Measurements from ENCODE around the gene MVB12B. TPM values are rescaled to one million over a fixed set of nuclear protein-coding genes. Genes with fewer than 3 reads are reported as not detected.

MVB12B gene
- polyA plus RNA-seq, 1 donor, result 13.4 TPM

- whole genome bisulfite sequencing (ENCODE audit: insufficient coverage, low lambda C conversion rate), result no CpG with 5 or more reads among the region's 12 CpGs
These were observed 125.5 kb downstream of the MVB12B start for GRCh38 chr9:126452106-126452505.

DNA sequence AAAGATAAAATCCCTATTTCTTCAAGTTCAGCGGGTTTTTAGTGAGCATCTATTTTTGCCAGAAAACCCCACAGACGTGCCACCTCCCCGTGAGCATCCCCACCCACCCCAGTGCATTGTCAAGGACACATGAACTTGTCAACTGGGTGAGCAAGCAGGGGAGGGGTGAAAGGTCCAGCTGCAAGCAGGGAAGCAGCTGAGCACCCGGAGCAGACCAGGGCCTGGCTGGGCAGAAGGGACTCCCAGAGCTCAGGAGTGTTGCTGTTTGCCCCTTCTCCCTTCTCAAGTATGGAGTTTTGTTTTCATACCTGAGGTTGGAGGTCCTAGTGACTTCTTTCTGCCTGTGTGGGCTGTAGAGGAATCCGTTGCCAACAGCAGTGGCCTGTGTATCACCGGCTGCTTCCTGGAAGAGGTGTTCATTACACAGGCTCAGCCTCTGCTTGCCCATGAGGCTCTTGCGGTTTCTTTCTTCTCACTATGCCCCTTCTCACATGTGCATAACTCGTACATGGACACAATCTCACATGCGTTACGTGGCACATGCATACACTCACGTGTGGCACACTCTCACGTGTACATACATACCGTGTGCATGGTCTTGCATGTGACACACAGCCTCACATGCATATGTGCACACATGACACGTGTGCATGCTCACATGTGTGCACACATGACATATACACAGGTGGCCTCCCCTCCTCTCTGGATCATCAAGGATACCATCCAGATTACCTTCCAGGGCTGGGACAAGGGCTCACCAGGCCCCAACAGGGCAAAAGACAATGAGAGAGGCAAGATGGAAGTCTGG, 126.7 kb downstream of the MVB12B start:
- Histone ChIP-seq H3K9me3 (ENCODE audit: control insufficient read depth, low read depth, low read length) (no peaks in the 10 kb centered on the region), H3K4me3 (ENCODE audit: low read length) (no peak overlapping the region), H3K27ac (ENCODE audit: low read length) (no peak overlapping the region), H3K4me1 (ENCODE audit: control insufficient read depth, insufficient read depth, low read length) (no peaks in the 10 kb centered on the region), H3K36me3 (ENCODE audit: control insufficient read depth, insufficient read depth, low read length) (peaks cover 14% of the 10 kb centered on the region), H3K27me3 (ENCODE audit: control insufficient read depth, insufficient read depth, low read length) (no peaks in the 10 kb centered on the region)
- no peak for DNase-seq
- WGBS (ENCODE audit: insufficient coverage, low lambda C conversion rate), result 100% methylated on average over 5 of the region's 14 CpGs

More at GRCh38 chr9:126452106-126452505, 125.5 kb downstream of the MVB12B start:
- Histone ChIP-seq H3K9me3 (ENCODE audit: control insufficient read depth, low read depth, low read length) (no peaks in the 10 kb centered on the region), H3K27ac (ENCODE audit: low read length) (no peak overlapping the region), H3K36me3 (ENCODE audit: control insufficient read depth, insufficient read depth, low read length) (peaks cover 21% of the 10 kb centered on the region), H3K27me3 (ENCODE audit: control insufficient read depth, insufficient read depth, low read length) (no peaks in the 10 kb centered on the region), H3K4me1 (ENCODE audit: control insufficient read depth, insufficient read depth, low read length) (no peaks in the 10 kb centered on the region), H3K4me3 (ENCODE audit: low read length) (no peak overlapping the region)
- no peak for DNase-seq

GRCh38 chr9:126454215-126454614, 127.6 kb downstream of the MVB12B start:
- Histone ChIP-seq H3K36me3 (ENCODE audit: control insufficient read depth, insufficient read depth, low read length) (peaks cover 14% of the 10 kb centered on the region), H3K9me3 (ENCODE audit: control insufficient read depth, low read depth, low read length) (no peaks in the 10 kb centered on the region), H3K4me3 (ENCODE audit: low read length) (no peak overlapping the region), H3K27ac (ENCODE audit: low read length) (no peak overlapping the region), H3K4me1 (ENCODE audit: control insufficient read depth, insufficient read depth, low read length) (no peaks in the 10 kb centered on the region), H3K27me3 (ENCODE audit: control insufficient read depth, insufficient read depth, low read length) (no peaks in the 10 kb centered on the region)
- DNase-seq, result no peak
- WGBS (ENCODE audit: insufficient coverage, low lambda C conversion rate), result no CpG with 5 or more reads among the region's 4 CpGs

DNA sequence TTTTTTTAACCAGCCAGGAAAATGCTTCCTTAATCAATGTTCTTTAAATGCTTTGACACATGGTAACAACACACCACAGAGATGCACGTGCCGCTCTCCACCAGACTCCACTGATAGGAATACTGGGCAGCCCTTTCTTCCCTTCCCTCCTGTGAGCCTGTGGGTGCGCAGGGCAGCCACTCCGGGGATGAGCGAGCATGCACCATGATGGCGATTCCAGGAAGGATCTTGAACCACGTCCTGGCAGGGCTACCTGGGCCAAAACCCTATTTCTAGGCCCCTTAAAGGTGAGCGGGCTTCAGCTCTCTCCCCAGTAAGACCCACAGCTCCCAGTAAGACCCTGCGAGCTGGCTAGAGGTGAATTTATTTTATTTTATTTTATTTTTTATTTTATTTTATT, 128.2 kb downstream of the MVB12B start:
- no peak for DNase-seq
- H3K27ac ChIP-seq (ENCODE audit: low read length), result no peak overlapping the region
- 82% methylated on average over 2 of the region's 9 CpGs for WGBS (ENCODE audit: insufficient coverage, low lambda C conversion rate)
- no peaks in the 10 kb centered on the region for H3K4me1 ChIP-seq (ENCODE audit: control insufficient read depth, insufficient read depth, low read length)
- peaks cover 14% of the 10 kb centered on the region for H3K36me3 ChIP-seq (ENCODE audit: control insufficient read depth, insufficient read depth, low read length)
- H3K27me3 ChIP-seq (ENCODE audit: control insufficient read depth, insufficient read depth, low read length), result no peaks in the 10 kb centered on the region
- H3K9me3 ChIP-seq (ENCODE audit: control insufficient read depth, low read depth, low read length), result no peaks in the 10 kb centered on the region
- H3K4me3 ChIP-seq (ENCODE audit: low read length), result no peak overlapping the region

DNA sequence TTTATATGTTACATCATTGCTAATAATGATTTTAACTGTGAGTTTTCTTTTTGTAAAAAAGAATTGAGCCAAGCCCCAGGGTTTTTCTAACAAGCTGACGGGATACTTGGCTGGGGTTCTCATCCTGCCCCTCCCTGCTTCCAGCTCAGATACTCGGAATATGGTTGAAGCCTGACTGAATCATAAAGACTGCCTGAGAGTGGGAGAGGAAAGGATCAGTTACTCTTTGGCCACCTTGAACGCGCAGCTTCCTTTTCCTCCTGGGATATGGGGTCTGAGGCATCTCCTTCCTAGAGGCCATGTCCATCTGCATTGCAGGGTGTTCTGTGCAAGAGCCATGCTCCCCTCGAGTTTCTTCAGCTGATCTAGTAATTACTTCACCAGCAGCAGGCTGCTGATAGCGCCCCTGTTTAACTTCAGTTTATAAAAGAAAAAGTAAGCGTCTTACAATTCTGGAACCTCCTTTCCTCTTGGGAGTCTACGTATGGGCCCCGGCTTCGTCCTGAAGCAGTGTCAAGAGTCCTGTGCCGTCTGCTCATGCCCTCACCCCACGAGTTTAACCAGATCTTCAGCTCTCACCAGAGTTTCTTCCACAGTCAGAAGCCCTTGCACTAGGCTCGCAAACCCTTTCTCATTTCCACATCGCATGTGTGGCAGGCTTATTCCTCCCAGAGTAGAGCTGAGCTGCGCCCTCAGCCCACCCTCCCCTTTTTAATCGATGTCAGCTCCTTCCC, 130.0 kb downstream of the MVB12B start:
- WGBS (ENCODE audit: insufficient coverage, low lambda C conversion rate), result 80% methylated on average over 1 of the region's 16 CpGs
- DNase-seq, result no peak

GRCh38 chr9:126457175-126457547, 130.5 kb downstream of the MVB12B start:
- no peaks in the 10 kb centered on the region for H3K27me3 ChIP-seq (ENCODE audit: control insufficient read depth, insufficient read depth, low read length)
- H3K9me3 ChIP-seq (ENCODE audit: control insufficient read depth, low read depth, low read length), result no peaks in the 10 kb centered on the region
- H3K36me3 ChIP-seq (ENCODE audit: control insufficient read depth, insufficient read depth, low read length), result peaks cover 2% of the 10 kb centered on the region
- DNase-seq, result no peak
- WGBS (ENCODE audit: insufficient coverage, low lambda C conversion rate), result no CpG with 5 or more reads among the region's 5 CpGs
- no peak overlapping the region for H3K4me3 ChIP-seq (ENCODE audit: low read length)
- no peaks in the 10 kb centered on the region for H3K4me1 ChIP-seq (ENCODE audit: control insufficient read depth, insufficient read depth, low read length)
- H3K27ac ChIP-seq (ENCODE audit: low read length), result no peak overlapping the region

More for the DNA sequence above, 130.0 kb downstream of the MVB12B start:
- Histone ChIP-seq H3K9me3 (ENCODE audit: control insufficient read depth, low read depth, low read length) (no peaks in the 10 kb centered on the region), H3K4me1 (ENCODE audit: control insufficient read depth, insufficient read depth, low read length) (no peaks in the 10 kb centered on the region), H3K4me3 (ENCODE audit: low read length) (no peak overlapping the region), H3K36me3 (ENCODE audit: control insufficient read depth, insufficient read depth, low read length) (peaks cover 2% of the 10 kb centered on the region), H3K27me3 (ENCODE audit: control insufficient read depth, insufficient read depth, low read length) (no peaks in the 10 kb centered on the region), H3K27ac (ENCODE audit: low read length) (no peak overlapping the region)

GRCh38 chr9:126457890-126458289, 131.3 kb downstream of the MVB12B start:
- Histone ChIP-seq H3K4me1 (ENCODE audit: control insufficient read depth, insufficient read depth, low read length) (no peaks in the 10 kb centered on the region), H3K27me3 (ENCODE audit: control insufficient read depth, insufficient read depth, low read length) (no peaks in the 10 kb centered on the region), H3K4me3 (ENCODE audit: low read length) (no peak overlapping the region), H3K36me3 (ENCODE audit: control insufficient read depth, insufficient read depth, low read length) (peaks cover 2% of the 10 kb centered on the region), H3K9me3 (ENCODE audit: control insufficient read depth, low read depth, low read length) (no peaks in the 10 kb centered on the region), H3K27ac (ENCODE audit: low read length) (no peak overlapping the region)
- no CpG with 5 or more reads among the region's 9 CpGs for WGBS (ENCODE audit: insufficient coverage, low lambda C conversion rate)
- DNase-seq, result no peak

DNA sequence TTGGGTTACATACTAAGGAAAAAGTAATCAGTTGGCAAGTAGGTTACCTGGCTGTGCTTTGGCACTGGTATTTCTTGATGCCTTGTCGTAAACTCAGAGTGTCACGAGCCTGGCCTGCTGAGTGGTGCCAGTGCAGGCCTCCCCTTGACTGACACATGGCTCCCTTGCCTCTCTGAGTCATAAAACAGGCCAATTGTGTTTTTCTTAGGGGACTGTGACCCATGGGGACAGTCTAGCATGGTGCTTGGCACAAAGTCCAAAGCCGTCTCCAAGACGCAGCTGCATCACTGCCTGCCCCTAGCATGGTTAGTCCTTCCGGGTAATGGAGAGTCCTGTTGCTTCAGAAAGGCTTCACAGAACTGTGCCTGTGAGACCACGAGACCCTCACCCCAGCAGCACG, 132.5 kb downstream of the MVB12B start:
- Histone ChIP-seq H3K4me1 (ENCODE audit: control insufficient read depth, insufficient read depth, low read length) (no peaks in the 10 kb centered on the region), H3K9me3 (ENCODE audit: control insufficient read depth, low read depth, low read length) (no peaks in the 10 kb centered on the region), H3K4me3 (ENCODE audit: low read length) (no peak overlapping the region), H3K27me3 (ENCODE audit: control insufficient read depth, insufficient read depth, low read length) (no peaks in the 10 kb centered on the region), H3K36me3 (ENCODE audit: control insufficient read depth, insufficient read depth, low read length) (no peaks in the 10 kb centered on the region), H3K27ac (ENCODE audit: low read length) (no peak overlapping the region)
- WGBS (ENCODE audit: insufficient coverage, low lambda C conversion rate), result no CpG with 5 or more reads among the region's 7 CpGs
- DNase-seq, result peak; percentile 8 to 47

GRCh38 chr9:126459546-126459945, 132.9 kb downstream of the MVB12B start:
- no peak for DNase-seq
- Histone ChIP-seq H3K9me3 (ENCODE audit: control insufficient read depth, low read depth, low read length) (no peaks in the 10 kb centered on the region), H3K36me3 (ENCODE audit: control insufficient read depth, insufficient read depth, low read length) (no peaks in the 10 kb centered on the region), H3K27ac (ENCODE audit: low read length) (no peak overlapping the region), H3K4me1 (ENCODE audit: control insufficient read depth, insufficient read depth, low read length) (no peaks in the 10 kb centered on the region), H3K27me3 (ENCODE audit: control insufficient read depth, insufficient read depth, low read length) (no peaks in the 10 kb centered on the region), H3K4me3 (ENCODE audit: low read length) (no peak overlapping the region)
- no CpG with 5 or more reads among the region's 16 CpGs for WGBS (ENCODE audit: insufficient coverage, low lambda C conversion rate)

GRCh38 chr9:126459965-126460843, 133.6 kb downstream of the MVB12B start:
- H3K4me3 ChIP-seq (ENCODE audit: low read length), result no peak overlapping the region
- H3K36me3 ChIP-seq (ENCODE audit: control insufficient read depth, insufficient read depth, low read length), result no peaks in the 10 kb centered on the region
- whole genome bisulfite sequencing (ENCODE audit: insufficient coverage, low lambda C conversion rate), result no CpG with 5 or more reads among the region's 14 CpGs
- no peaks in the 10 kb centered on the region for H3K9me3 ChIP-seq (ENCODE audit: control insufficient read depth, low read depth, low read length)
- H3K27me3 ChIP-seq (ENCODE audit: control insufficient read depth, insufficient read depth, low read length), result no peaks in the 10 kb centered on the region
- H3K27ac ChIP-seq (ENCODE audit: low read length), result no peak overlapping the region
- no peaks in the 10 kb centered on the region for H3K4me1 ChIP-seq (ENCODE audit: control insufficient read depth, insufficient read depth, low read length)
- DNase-seq, result no peak

All from large intestine (tissue), 3 donors.